Measurements from ENCODE around the gene TCF19. TPM values are rescaled to one million over a fixed set of nuclear protein-coding genes. Genes with fewer than 3 reads are reported as not detected.
"Not testable (repeated sequence)": the region's sequence is repeated elsewhere in the genome, so short reads cannot be mapped to it uniquely, and the experiment has no call there.

TCF19 gene
- total RNA-seq, 1 experiment from 2014 or later: 68.5 TPM

- no peak for DNase-seq (ENCODE audit: low spot score)
These were observed 21.5 kb downstream of the TCF19 start for GRCh38 chr6:31179896-31180295.

- peak; percentile 66 for DNase-seq (ENCODE audit: low spot score)
These were observed 22.1 kb downstream of the TCF19 start for GRCh38 chr6:31180500-31180899.

- not testable (repeated sequence) for DNase-seq (ENCODE audit: low spot score)
These were observed 24.9 kb downstream of the TCF19 start for GRCh38 chr6:31183287-31183686.

GRCh38 chr6:31183859-31184258 lies 25.5 kb downstream of the TCF19 start:
- not testable (repeated sequence) for DNase-seq (ENCODE audit: low spot score)

- not testable (repeated sequence) for DNase-seq (ENCODE audit: low spot score)
These were observed 27.3 kb downstream of the TCF19 start for GRCh38 chr6:31185695-31186051.

GRCh38 chr6:31186052-31186734 lies 27.8 kb downstream of the TCF19 start:
- DNase-seq (ENCODE audit: low spot score): no peak

- DNase-seq (ENCODE audit: low spot score): peak; percentile 16
These were observed 29.4 kb downstream of the TCF19 start for GRCh38 chr6:31187780-31188194.

GRCh38 chr6:31189223-31189622 lies 30.8 kb downstream of the TCF19 start:
- not testable (repeated sequence) for DNase-seq (ENCODE audit: low spot score)

GRCh38 chr6:31190488-31190887 lies 32.1 kb downstream of the TCF19 start:
- DNase-seq (ENCODE audit: low spot score): no peak

GRCh38 chr6:31192431-31193105 lies 34.2 kb downstream of the TCF19 start:
- DNase-seq (ENCODE audit: low spot score): peak; percentile 77

- DNase-seq (ENCODE audit: low spot score): no peak
These were observed 34.8 kb downstream of the TCF19 start for GRCh38 chr6:31193206-31193605.

GRCh38 chr6:31194061-31194834 lies 35.9 kb downstream of the TCF19 start:
- no peak for DNase-seq (ENCODE audit: low spot score)

- not testable (repeated sequence) for DNase-seq (ENCODE audit: low spot score)
These were observed 37.1 kb downstream of the TCF19 start for GRCh38 chr6:31195308-31195979.

- peak; percentile 18 for DNase-seq (ENCODE audit: low spot score)
These were observed 38.0 kb downstream of the TCF19 start for GRCh38 chr6:31196251-31197022.

GRCh38 chr6:31197559-31198305 lies 39.3 kb downstream of the TCF19 start:
- DNase-seq (ENCODE audit: low spot score): peak; percentile 86

GRCh38 chr6:31199105-31199452 lies 40.7 kb downstream of the TCF19 start:
- not testable (repeated sequence) for DNase-seq (ENCODE audit: low spot score)

- no peak for DNase-seq (ENCODE audit: low spot score)
These were observed 44.1 kb downstream of the TCF19 start for GRCh38 chr6:31202259-31203166.

- peak; percentile 82 for DNase-seq (ENCODE audit: low spot score)
These were observed 45.1 kb downstream of the TCF19 start for GRCh38 chr6:31203345-31203979.

GRCh38 chr6:31204751-31205145 lies 46.4 kb downstream of the TCF19 start:
- no peak for DNase-seq (ENCODE audit: low spot score)

Measured in A172 (cell line).